ENCODE measurements around the gene MAP3K8. TPM values are rescaled to one million over a fixed set of nuclear protein-coding genes. Genes with fewer than 3 reads are reported as not detected.

The MAP3K8 gene
- total and polyA plus RNA-seq, 11 donors: 3.6 to 39.0 (median 5.8) TPM

GRCh38 chr10:30387646-30388243 is 46.2 kb upstream of the MAP3K8 start:
- no peak overlapping the region for H3K27ac ChIP-seq
- DNase-seq (no peak), ATAC-seq (no peak)
- H3K4me3 ChIP-seq: no peak overlapping the region
- 89 to 95% (median 93%) methylated on average over 3 of the region's 3 CpGs for WGBS, 4 donors
- H3K9me3 ChIP-seq: no peaks in the 10 kb centered on the region
- intact Hi-C loops (cut with DNase I): no loop called here
- H3K4me1 ChIP-seq: peaks cover 0 to 15% (median 2%) of the 10 kb centered on the region in 12 donors
- TF ChIP-seq POLR2A (IDR thresholded peaks at IDR 0.05): no peak
- no peak for TF ChIP-seq CTCF (IDR thresholded peaks at IDR 0.05)
- no peaks in the 10 kb centered on the region for H3K27me3 ChIP-seq
- H3K36me3 ChIP-seq: no peaks in the 10 kb centered on the region

GRCh38 chr10:30389543-30389942 is 44.4 kb upstream of the MAP3K8 start:
- H3K4me3 ChIP-seq: no peak overlapping the region
- peaks cover 0 to 6% (median 2%) of the 10 kb centered on the region in 12 donors for H3K4me1 ChIP-seq
- no peaks in the 10 kb centered on the region for H3K27me3 ChIP-seq
- DNase-seq: no peak
- H3K27ac ChIP-seq: no peak overlapping the region
- ATAC-seq: no peak
- TF ChIP-seq CTCF (IDR thresholded peaks at IDR 0.05): no peak
- no peak for TF ChIP-seq POLR2A (IDR thresholded peaks at IDR 0.05)
- WGBS, 4 donors: 37 to 53% (median 46%) methylated on average over 1 of the region's 1 CpG
- intact Hi-C loops (cut with DNase I): no loop called here
- H3K9me3 ChIP-seq: no peaks in the 10 kb centered on the region
- H3K36me3 ChIP-seq: no peaks in the 10 kb centered on the region

GRCh38 chr10:30390207-30390606 is 43.8 kb upstream of the MAP3K8 start:
- intact Hi-C loops (cut with DNase I): loop anchor here in 5 of 10 donors (5.0 kb wide), 3 partner anchors 142 to 202 kb away; no protein-coding TSS in a partner anchor
- H3K36me3 ChIP-seq: no peaks in the 10 kb centered on the region
- no peaks in the 10 kb centered on the region for H3K27me3 ChIP-seq
- no peak overlapping the region for H3K27ac ChIP-seq
- ATAC-seq: no peak
- H3K9me3 ChIP-seq: no peaks in the 10 kb centered on the region
- no peak overlapping the region for H3K4me3 ChIP-seq
- 87 to 93% (median 90%) methylated on average over 3 of the region's 3 CpGs for WGBS, 4 donors
- H3K4me1 ChIP-seq: peaks cover 0 to 6% (median 2%) of the 10 kb centered on the region in 12 donors
- no peak for TF ChIP-seq POLR2A (IDR thresholded peaks at IDR 0.05)
- TF ChIP-seq CTCF (IDR thresholded peaks at IDR 0.05): no peak
- DNase-seq: no peak

- no peaks in the 10 kb centered on the region for H3K27me3 ChIP-seq
- TF ChIP-seq CTCF (IDR thresholded peaks at IDR 0.05): no peak
- TF ChIP-seq POLR2A (IDR thresholded peaks at IDR 0.05): no peak
- no peak overlapping the region for H3K4me3 ChIP-seq
- no peaks in the 10 kb centered on the region for H3K9me3 ChIP-seq
- intact Hi-C loops (cut with DNase I): loop anchor here in 5 of 10 donors (5.0 kb wide), 3 partner anchors 141 to 201 kb away; no protein-coding TSS in a partner anchor
- ATAC-seq: no peak
- WGBS, 4 donors: 88 to 94% (median 89%) methylated on average over 7 of the region's 7 CpGs
- DNase-seq: no peak
- H3K36me3 ChIP-seq: no peaks in the 10 kb centered on the region
- no peak overlapping the region for H3K27ac ChIP-seq
- peaks cover 0 to 6% (median 2%) of the 10 kb centered on the region in 12 donors for H3K4me1 ChIP-seq
Observed at GRCh38 chr10:30391266-30391665, 42.7 kb upstream of the MAP3K8 start.
